BLaER1 (cell line): ENCODE results near the gene EME2.

Experiments used
- H3K27ac ChIP-seq: shearing (Covaris generic); formaldehyde crosslinking; 2 replicates; pipeline ENCODE4 v1.8.1; 2022
- H3K27me3 ChIP-seq: shearing (Covaris generic); formaldehyde crosslinking; 2 replicates; pipeline ENCODE4 v1.8.1; 2022
- H3K36me3 ChIP-seq: shearing (Covaris generic); formaldehyde crosslinking; 2 replicates; pipeline ENCODE4 v1.8.1; 2022
- H3K4me1 ChIP-seq: shearing (Covaris generic); formaldehyde crosslinking; 2 replicates; pipeline ENCODE4 v1.8.1; 2022
- H3K4me2 ChIP-seq: shearing (Covaris generic); formaldehyde crosslinking; 2 replicates; pipeline ENCODE4 v1.8.1; 2022
- H3K4me3 ChIP-seq: shearing (Covaris generic); formaldehyde crosslinking; 2 replicates; pipeline ENCODE4 v1.8.1; 2022
- H3K9ac ChIP-seq: shearing (Covaris generic); formaldehyde crosslinking; 2 replicates; pipeline ENCODE4 v1.8.1; 2022
- H3K9me3 ChIP-seq: shearing (Covaris generic); formaldehyde crosslinking; 2 replicates; pipeline ENCODE4 v1.8.1; 2022
- H4K20me1 ChIP-seq: shearing (Covaris generic); formaldehyde crosslinking; 2 replicates; pipeline ENCODE4 v1.8.1; 2022
- Cebpa-rat ChIP-seq: shearing (Covaris generic); IDR thresholded peaks from 2 replicates; pipeline ENCODE4 v1.8.1; 2022

EME2 gene, protein sequence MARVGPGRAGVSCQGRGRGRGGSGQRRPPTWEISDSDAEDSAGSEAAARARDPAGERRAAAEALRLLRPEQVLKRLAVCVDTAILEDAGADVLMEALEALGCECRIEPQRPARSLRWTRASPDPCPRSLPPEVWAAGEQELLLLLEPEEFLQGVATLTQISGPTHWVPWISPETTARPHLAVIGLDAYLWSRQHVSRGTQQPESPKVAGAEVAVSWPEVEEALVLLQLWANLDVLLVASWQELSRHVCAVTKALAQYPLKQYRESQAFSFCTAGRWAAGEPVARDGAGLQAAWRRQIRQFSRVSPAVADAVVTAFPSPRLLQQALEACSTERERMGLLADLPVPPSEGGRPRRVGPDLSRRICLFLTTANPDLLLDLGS

DNA sequence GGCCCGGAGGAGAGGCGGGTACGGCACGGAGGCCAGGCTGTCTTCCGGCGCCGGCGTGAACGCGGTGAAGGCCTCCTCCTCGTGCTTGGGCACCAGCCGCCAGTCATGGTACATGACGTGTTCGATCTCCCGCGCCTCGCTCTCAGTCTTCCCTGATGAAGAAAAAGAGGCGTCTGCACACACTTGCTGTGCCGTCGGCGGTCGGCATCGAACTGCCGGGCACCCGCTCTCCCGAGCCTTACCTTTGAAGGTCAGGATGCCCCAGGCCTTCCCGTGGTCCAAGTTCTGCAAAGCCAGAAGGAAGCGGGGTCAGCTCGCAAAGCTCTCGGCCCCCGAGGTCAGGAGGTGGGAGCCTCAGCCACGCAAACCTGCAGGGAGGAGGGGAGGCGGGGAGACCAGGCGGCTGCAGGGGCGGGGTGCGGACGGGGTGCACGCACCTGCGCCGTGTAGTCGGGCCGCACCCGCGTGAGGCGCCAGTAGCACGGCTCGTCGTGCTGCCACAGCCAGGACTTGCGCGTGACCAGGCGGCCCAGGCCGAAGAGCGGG, at the start of gene EME2:
Gene EME2 (plus strand): TSS at position 449 of the 546 bp plus-strand sequence. CDS start 418 bp downstream, outside the sequence.
- Histone ChIP-seq H4K20me1 (peaks cover 73% of the 10 kb centered on the region), H3K36me3 (peaks cover 59% of the 10 kb centered on the region)

DNA sequence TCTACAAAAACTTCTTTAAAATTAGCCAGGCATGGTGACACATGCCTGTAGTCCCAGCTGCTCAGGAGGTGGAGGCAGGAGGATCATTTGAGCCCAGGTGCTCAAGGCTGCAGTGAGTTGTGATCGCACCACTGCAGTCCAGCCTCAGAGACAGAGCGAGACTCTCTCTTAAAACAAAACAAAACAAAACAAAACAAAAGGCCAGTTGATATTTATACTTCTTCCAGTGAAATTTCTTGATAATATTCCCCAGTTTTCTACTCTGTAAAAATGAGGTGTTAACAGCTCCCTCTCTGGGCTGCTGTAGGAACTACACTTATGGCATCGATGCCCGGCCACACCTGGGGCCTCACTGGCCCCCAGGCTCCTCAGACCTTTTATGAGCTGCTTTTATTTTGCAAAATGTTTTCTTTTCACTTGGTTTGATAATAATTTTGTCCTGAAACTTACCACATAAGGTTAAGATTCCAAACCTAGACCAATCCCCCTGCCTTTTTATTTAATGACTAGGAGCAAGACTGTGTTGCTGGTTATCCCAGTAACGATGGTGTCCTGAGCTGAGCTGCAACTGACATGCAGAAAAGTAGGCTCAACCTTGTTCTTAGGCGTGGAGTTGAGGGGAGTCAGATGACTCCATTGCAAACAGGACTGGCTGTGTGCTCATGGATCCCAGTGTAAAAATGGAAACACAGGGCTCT, 49.0 kb upstream of the EME2 start:
- Histone ChIP-seq H3K27ac (peak overlapping the region; percentile 78), H3K9ac (peak overlapping the region; percentile 18; the same call in 1 of the 2 replicates), H3K27me3 (no peaks in the 10 kb centered on the region), H3K4me2 (peak overlapping the region; percentile 75), H3K4me3 (no peak overlapping the region), H4K20me1 (peaks cover 71% of the 10 kb centered on the region), H3K9me3 (no peaks in the 10 kb centered on the region), H3K4me1 (peaks cover 64% of the 10 kb centered on the region), H3K36me3 (peaks cover 49% of the 10 kb centered on the region)
- TF ChIP-seq Cebpa-rat = no peak

More for the DNA sequence above, at the start of gene EME2:
- Histone ChIP-seq H3K9ac (peak within 1 kb of the TSS; percentile 98), H3K4me1 (peaks cover 45% of the 10 kb centered on the region), H3K27me3 (no peaks in the 10 kb centered on the region), H3K9me3 (no peaks in the 10 kb centered on the region), H3K4me3 (peak within 1 kb of the TSS; percentile 97), H3K27ac (peak within 1 kb of the TSS; percentile 97), H3K4me2 (peak within 1 kb of the TSS; percentile 98)
- TF ChIP-seq Cebpa-rat = no peak

DNA sequence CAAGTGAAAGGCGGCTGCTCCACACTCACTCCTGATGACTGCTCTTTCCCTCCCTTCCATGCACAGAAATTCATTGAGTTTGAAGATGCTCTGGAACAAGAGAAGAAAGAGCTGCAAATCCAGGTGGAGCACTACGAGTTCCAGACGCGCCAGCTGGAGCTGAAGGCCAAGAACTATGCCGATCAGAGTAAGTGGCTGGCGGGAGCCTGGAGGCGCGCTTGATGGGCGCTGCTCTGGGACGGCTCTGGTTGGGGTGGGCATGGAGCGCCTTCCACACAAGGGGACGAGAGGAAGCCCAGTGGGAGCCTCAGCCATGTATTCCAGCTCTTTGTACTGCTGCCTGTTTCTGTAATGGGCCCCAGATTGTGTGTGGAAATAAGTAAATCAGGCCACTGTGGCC, 48.1 kb upstream of the EME2 start:
- Histone ChIP-seq H3K4me2 (peak overlapping the region; percentile 75), H3K4me1 (peaks cover 56% of the 10 kb centered on the region), H3K4me3 (no peak overlapping the region), H3K9me3 (no peaks in the 10 kb centered on the region), H3K27ac (peak overlapping the region; percentile 35), H3K27me3 (no peaks in the 10 kb centered on the region), H3K36me3 (peaks cover 58% of the 10 kb centered on the region), H3K9ac (0 out of 2 replicates have a peak overlapping the region, but pooled peaks have one; percentile 18), H4K20me1 (peaks cover 70% of the 10 kb centered on the region)
- no peak for TF ChIP-seq Cebpa-rat

DNA sequence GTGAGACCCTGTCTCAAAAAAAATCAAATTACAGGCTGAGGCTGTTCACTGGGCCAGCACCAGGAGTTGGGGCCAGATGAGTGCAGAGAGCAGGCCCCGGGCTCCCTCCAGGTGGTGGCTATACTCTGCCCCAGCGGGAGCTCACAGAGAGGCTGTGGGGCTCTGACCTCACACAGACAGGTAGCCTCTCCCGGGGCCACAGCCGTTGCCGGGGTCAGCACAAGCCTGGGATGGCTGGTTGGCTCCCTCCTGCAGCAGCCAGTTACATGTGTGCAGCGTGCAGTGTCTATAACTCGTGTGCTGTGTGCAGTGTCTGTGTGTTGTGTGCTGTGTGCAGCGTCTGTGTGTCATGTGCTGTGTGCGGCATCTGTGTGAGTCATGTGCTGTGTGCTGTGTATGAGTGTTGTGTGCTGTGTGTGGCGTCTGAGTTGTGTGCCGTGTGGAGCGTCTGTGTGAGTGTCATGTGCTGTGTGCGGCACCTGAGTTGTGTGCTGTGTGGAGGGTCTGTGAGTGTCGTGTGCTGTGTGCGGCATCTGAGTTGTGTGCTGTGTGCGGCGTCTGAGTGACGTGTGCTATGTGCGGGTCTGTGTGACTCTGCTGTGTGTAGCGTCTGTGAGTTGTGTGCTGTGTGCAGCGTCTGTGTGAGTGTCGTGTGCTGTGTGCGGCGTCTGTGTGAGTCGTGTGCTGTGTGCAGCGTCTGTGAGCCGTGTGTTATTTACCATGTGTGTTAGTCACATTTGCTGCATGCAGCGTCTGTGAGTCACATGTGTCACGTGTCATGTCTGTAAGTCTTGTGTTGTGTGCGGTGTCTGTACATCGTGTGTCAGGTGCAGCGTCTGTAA, 45.7 kb upstream of the EME2 start:
- H3K4me3 ChIP-seq = no peak overlapping the region
- peaks cover 39% of the 10 kb centered on the region for H3K4me1 ChIP-seq
- H4K20me1 ChIP-seq = peaks cover 65% of the 10 kb centered on the region
- H3K27me3 ChIP-seq = no peaks in the 10 kb centered on the region
- no peak overlapping the region for H3K27ac ChIP-seq
- no peak overlapping the region for H3K4me2 ChIP-seq
- H3K9me3 ChIP-seq = no peaks in the 10 kb centered on the region
- peaks cover 80% of the 10 kb centered on the region for H3K36me3 ChIP-seq
- TF ChIP-seq Cebpa-rat = no peak
- no peak overlapping the region; the same call in 1 of the 2 replicates for H3K9ac ChIP-seq

DNA sequence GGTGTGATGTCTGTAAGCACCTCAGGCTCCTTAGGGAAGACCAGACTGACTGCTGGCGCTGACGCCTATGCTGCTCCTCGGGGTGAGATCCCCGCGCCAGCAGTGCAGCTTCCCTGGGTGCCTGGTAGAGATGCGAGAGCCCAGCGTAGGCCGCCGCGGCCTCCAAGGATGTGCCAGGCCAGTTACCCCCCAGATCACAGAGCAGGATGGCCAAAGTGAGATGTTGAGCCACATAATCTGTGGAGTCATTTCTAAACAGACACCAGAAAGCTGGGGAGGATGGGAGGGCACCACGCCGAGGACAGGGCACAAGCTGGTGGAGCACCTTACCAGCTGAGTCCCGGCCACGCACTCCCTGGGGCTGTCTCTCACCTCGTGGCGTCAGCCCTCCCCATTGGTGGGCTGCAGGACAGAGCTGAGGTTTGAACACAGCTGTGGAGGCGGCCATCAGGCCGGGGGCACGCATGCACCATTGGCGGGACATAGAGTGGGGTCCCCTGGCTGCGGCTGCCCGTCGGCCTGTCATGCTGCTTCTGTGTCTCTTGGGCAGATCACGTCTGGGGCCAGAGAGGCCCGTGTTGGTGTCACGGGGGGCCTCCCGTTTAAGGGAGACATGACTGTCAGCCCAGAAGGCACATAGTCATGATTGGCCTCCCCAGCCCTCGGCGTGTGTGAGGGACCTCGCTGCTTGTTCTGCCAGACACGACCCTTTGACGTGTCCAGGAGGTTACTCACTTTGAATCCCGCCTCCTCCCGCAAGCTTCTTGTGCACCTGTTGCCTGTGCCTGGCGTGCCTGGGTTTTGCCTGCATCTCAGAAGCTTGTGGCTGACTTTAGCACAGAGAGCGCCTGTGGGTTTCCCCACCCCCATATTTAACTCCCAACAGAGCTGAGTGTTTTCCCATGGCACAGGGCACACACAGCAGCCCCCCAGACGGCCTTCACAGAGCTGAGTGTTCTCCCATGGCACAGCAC, 44.7 kb upstream of the EME2 start:
- no peak overlapping the region for H3K4me3 ChIP-seq

DNA sequence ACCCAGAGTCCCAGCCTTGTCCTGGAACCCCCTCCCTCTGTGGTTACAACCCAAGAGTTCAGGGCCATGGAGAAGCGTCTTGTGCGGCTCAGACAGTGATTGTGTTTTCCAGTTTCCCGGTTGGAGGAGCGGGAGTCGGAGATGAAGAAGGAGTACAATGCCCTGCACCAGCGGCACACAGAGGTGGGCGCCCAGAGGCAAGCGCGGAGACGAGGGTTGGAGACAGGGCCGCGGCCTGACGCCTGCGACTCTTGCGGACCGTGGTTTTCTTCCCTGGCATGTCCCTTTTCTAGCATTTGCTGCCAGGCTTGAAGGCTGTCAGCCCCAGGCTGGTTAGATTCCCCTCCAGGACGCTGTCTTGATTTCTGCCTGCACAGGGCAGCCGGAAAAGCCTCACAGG, 43.6 kb upstream of the EME2 start:
- no peak overlapping the region for H3K9ac ChIP-seq
- no peak overlapping the region for H3K4me3 ChIP-seq
- TF ChIP-seq Cebpa-rat = no peak
- H3K27ac ChIP-seq = no peak overlapping the region
- peaks cover 11% of the 10 kb centered on the region for H3K9me3 ChIP-seq
- peaks cover 98% of the 10 kb centered on the region for H3K36me3 ChIP-seq
- no peaks in the 10 kb centered on the region for H3K27me3 ChIP-seq
- peaks cover 17% of the 10 kb centered on the region for H3K4me1 ChIP-seq
- H4K20me1 ChIP-seq = peaks cover 73% of the 10 kb centered on the region
- H3K4me2 ChIP-seq = no peak overlapping the region

More for the DNA sequence above, 44.7 kb upstream of the EME2 start:
- peaks cover under 1% of the 10 kb centered on the region; the same call in 1 of the 2 replicates for H3K9me3 ChIP-seq
- H3K27ac ChIP-seq = no peak overlapping the region
- H3K27me3 ChIP-seq = no peaks in the 10 kb centered on the region
- TF ChIP-seq Cebpa-rat = no peak
- peaks cover 73% of the 10 kb centered on the region for H4K20me1 ChIP-seq
- no peak overlapping the region for H3K4me2 ChIP-seq
- H3K36me3 ChIP-seq = peaks cover 90% of the 10 kb centered on the region
- peaks cover 28% of the 10 kb centered on the region for H3K4me1 ChIP-seq
- no peak overlapping the region for H3K9ac ChIP-seq

DNA sequence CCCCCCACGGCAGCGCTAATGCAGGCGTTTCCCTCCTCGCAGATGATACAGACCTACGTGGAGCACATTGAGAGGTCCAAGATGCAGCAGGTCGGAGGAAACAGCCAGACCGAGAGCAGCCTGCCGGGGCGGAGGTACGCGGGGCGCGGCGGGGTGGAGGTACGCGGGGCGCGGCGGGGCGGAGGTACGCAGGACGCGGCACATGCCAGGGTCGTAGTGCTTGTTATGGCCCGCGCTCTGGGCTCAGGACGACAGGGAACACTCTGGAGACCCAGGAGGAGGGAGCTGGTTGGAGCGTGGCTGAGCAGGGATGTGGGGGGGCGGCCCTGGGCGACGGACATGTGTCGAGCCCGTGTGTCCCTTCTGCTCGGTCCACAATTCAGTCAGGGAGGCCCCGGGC, 43.2 kb upstream of the EME2 start:
- Histone ChIP-seq H4K20me1 (peaks cover 73% of the 10 kb centered on the region), H3K9me3 (peaks cover 15% of the 10 kb centered on the region), H3K4me3 (no peak overlapping the region), H3K27ac (no peak overlapping the region), H3K27me3 (no peaks in the 10 kb centered on the region), H3K4me2 (no peak overlapping the region), H3K36me3 (peaks cover 98% of the 10 kb centered on the region), H3K4me1 (peaks cover 13% of the 10 kb centered on the region), H3K9ac (no peak overlapping the region)
- TF ChIP-seq Cebpa-rat = no peak

DNA sequence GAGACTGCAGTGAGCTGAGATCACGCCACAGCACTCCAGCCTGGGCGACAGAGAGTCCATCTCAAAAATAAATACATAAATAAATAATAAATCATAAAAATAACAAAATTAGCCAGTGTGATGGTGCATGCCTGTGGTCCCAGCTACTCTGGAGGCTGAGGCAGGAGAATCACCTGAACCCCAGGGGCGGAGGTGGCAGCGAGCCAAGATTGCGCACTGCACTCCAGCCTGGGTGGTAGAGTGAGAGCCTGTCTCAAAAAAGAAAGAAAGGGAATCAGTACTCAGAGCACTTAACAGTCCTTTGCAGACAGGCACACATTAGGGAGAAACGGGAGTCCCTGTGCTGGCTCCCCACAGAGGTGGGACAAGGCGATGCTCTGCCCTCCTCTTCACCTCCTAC, 41.5 kb upstream of the EME2 start:
- Histone ChIP-seq H3K4me1 (no peaks in the 10 kb centered on the region), H3K36me3 (peaks cover 95% of the 10 kb centered on the region), H4K20me1 (peaks cover 73% of the 10 kb centered on the region), H3K4me2 (no peak overlapping the region), H3K9me3 (peaks cover 32% of the 10 kb centered on the region), H3K27ac (no peak overlapping the region), H3K27me3 (no peaks in the 10 kb centered on the region), H3K4me3 (no peak overlapping the region), H3K9ac (no peak overlapping the region)
- TF ChIP-seq Cebpa-rat = no peak
